HEK293 (cell line): ENCODE measurements around the gene DUSP10.

Experiments
- CTCF ChIA-PET: fragments of 350-600 bp; formaldehyde crosslinking; extraction: SDS; loops from one replicate; lab custom pipeline; 2021; ENCODE audit warnings: antibody characterized with exemption; lab: Yijun Ruan, JAX
- POLR2A ChIA-PET: fragments of 300-600 bp; formaldehyde crosslinking; extraction: SDS; loops from one replicate; lab custom pipeline; 2020; ENCODE audit warnings: antibody characterized with exemption, inconsistent platforms; lab: Yijun Ruan, JAX
- H3K27ac ChIP-seq: fragments of 200-500 bp; sonication (Bioruptor generic); 2 replicates; pipeline ENCODE4 v1.5.1; 2014; ENCODE audit warnings: low read depth, low read length, control low read depth, inconsistent platforms; ENCODE audit errors: extremely low read depth
- H3K36me3 ChIP-seq, 2 experiments: fragments of 200-500 bp in 1 of 2; sonication (Bioruptor generic) in 1 of 2; 1 replicate in 1 of 2; 2 replicates in 1 of 2; pipeline ENCODE4 v1.5.1; 2014 to 2017; ENCODE audit warnings: inconsistent platforms in 2 of 2, low read length in 2 of 2; ENCODE audit not compliant: control insufficient read depth in 2 of 2, insufficient read depth in 1 of 2
- H3K4me1 ChIP-seq: fragments of 200-500 bp; sonication (Bioruptor generic); 2 replicates; pipeline ENCODE4 v1.5.1; 2014; ENCODE audit warnings: mild to moderate bottlenecking, low read length, inconsistent platforms; ENCODE audit not compliant: control insufficient read depth, insufficient read depth
- H3K4me3 ChIP-seq: 2 replicates; pipeline ENCODE4 v1.5.1; 2011; ENCODE audit warnings: low read depth, mild to moderate bottlenecking, control low read depth, low read length, moderate library complexity
- H3K9me3 ChIP-seq: fragments of 200-500 bp; sonication (Bioruptor generic); 2 replicates; pipeline ENCODE4 v1.5.1; 2014; ENCODE audit warnings: low read depth, low read length, inconsistent platforms; ENCODE audit not compliant: control insufficient read depth, insufficient read depth
- GLI2 ChIP-seq: fragments of 450-650 bp; formaldehyde crosslinking; IDR thresholded peaks from 2 replicates; pipeline ENCODE4; 2017; ENCODE audit warnings: missing biosample characterization, missing genetic modification characterization, low read depth, borderline replicate concordance
- KLF9 ChIP-seq: fragments of 450-650 bp; formaldehyde crosslinking; IDR thresholded peaks from 2 replicates; pipeline ENCODE4 v1.5.1; 2016; ENCODE audit warnings: missing biosample characterization, missing genetic modification characterization, low read depth
- MYNN ChIP-seq: fragments of 450-650 bp; formaldehyde crosslinking; IDR thresholded peaks from 2 replicates; pipeline ENCODE4 v1.5.1; 2016; ENCODE audit warnings: missing biosample characterization, missing genetic modification characterization, borderline replicate concordance
- OSR2 ChIP-seq: fragments of 450-650 bp; formaldehyde crosslinking; IDR thresholded peaks from 2 replicates; pipeline ENCODE4 v1.5.1; 2016; ENCODE audit warnings: missing biosample characterization, missing genetic modification characterization
- SALL2 ChIP-seq: fragments of 450-650 bp; formaldehyde crosslinking; IDR thresholded peaks from 2 replicates; pipeline ENCODE4 v1.5.0; 2017; ENCODE audit warnings: missing biosample characterization, mild to moderate bottlenecking, missing genetic modification characterization, borderline replicate concordance
- TSHZ1 ChIP-seq: fragments of 450-650 bp; formaldehyde crosslinking; IDR thresholded peaks from 2 replicates; pipeline ENCODE4 v1.5.1; 2016; ENCODE audit warnings: missing biosample characterization, missing genetic modification characterization, borderline replicate concordance
- ZEB2 ChIP-seq: fragments of 450-650 bp; formaldehyde crosslinking; IDR thresholded peaks from 2 replicates; pipeline ENCODE4 v1.5.1; 2016; ENCODE audit warnings: missing biosample characterization, missing genetic modification characterization
- ZNF10 ChIP-seq: fragments of 450-650 bp; formaldehyde crosslinking; IDR thresholded peaks from 2 replicates; pipeline ENCODE4 v1.5.1; 2017; ENCODE audit warnings: missing biosample characterization, missing genetic modification characterization
- ZNF2 ChIP-seq: fragments of 450-650 bp; formaldehyde crosslinking; IDR thresholded peaks from 2 replicates; pipeline ENCODE4 v1.5.1; 2016; ENCODE audit warnings: missing biosample characterization, missing genetic modification characterization
- ZNF211 ChIP-seq: fragments of 450-650 bp; formaldehyde crosslinking; IDR thresholded peaks from 2 replicates; pipeline ENCODE4 v1.5.1; 2016; ENCODE audit warnings: low read depth, missing biosample characterization, missing genetic modification characterization
- ZNF274 ChIP-seq, 2 experiments: fragments of 200-500 bp in 1 of 2; fragments of 450-650 bp in 1 of 2; sonication (Bioruptor generic) in 1 of 2; formaldehyde crosslinking in 1 of 2; IDR thresholded peaks; 2 replicates each; pipeline versions ENCODE4 v1.5.1 to v1.6.1; 2014 to 2016; ENCODE audit warnings: borderline replicate concordance in 1 of 2, inconsistent platforms in 1 of 2, low read length in 1 of 2, missing biosample characterization in 1 of 2, missing genetic modification characterization in 1 of 2
- ZNF416 ChIP-seq: fragments of 450-650 bp; formaldehyde crosslinking; IDR thresholded peaks from 2 replicates; pipeline ENCODE4 v1.5.1; 2016; ENCODE audit warnings: missing biosample characterization, missing genetic modification characterization
- ZNF433 ChIP-seq: fragments of 450-650 bp; formaldehyde crosslinking; IDR thresholded peaks from 2 replicates; pipeline ENCODE4 v1.5.1; 2016; ENCODE audit warnings: missing biosample characterization, missing genetic modification characterization, low read depth
- ZNF501 ChIP-seq: fragments of 450-650 bp; formaldehyde crosslinking; IDR thresholded peaks from 2 replicates; pipeline ENCODE4 v1.5.1; 2016; ENCODE audit warnings: missing biosample characterization, missing genetic modification characterization
- ZNF639 ChIP-seq: fragments of 450-650 bp; formaldehyde crosslinking; IDR thresholded peaks from 2 replicates; pipeline ENCODE4 v1.5.1; 2016; ENCODE audit warnings: missing biosample characterization, missing genetic modification characterization
- ZNF660 ChIP-seq: fragments of 450-650 bp; IDR thresholded peaks from 2 replicates; pipeline ENCODE4 v1.5.1; 2018; ENCODE audit warnings: missing biosample characterization, mild to moderate bottlenecking, missing genetic modification characterization
- ZNF776 ChIP-seq: fragments of 450-650 bp; formaldehyde crosslinking; IDR thresholded peaks from 2 replicates; pipeline ENCODE4 v1.5.0; 2017; ENCODE audit warnings: missing biosample characterization, missing genetic modification characterization, borderline replicate concordance
- ZSCAN16 ChIP-seq: fragments of 450-650 bp; formaldehyde crosslinking; IDR thresholded peaks from 2 replicates; pipeline ENCODE4 v1.5.1; 2016; ENCODE audit warnings: missing biosample characterization, missing genetic modification characterization
- ZSCAN23 ChIP-seq: fragments of 450-650 bp; formaldehyde crosslinking; IDR thresholded peaks from 2 replicates; pipeline ENCODE4 v1.5.1; 2016; ENCODE audit warnings: missing biosample characterization, missing genetic modification characterization
- TF ChIP-seq, protein P1 (sequence below): fragments of 450-650 bp; formaldehyde crosslinking; IDR thresholded peaks from 2 replicates; pipeline ENCODE4 v1.5.1; 2016; ENCODE audit warnings: missing biosample characterization, missing genetic modification characterization, borderline replicate concordance
- TF ChIP-seq, protein P2 (sequence below): fragments of 450-650 bp; formaldehyde crosslinking; IDR thresholded peaks from 2 replicates; pipeline ENCODE4 v1.5.1; 2016; ENCODE audit warnings: missing biosample characterization, missing genetic modification characterization
- TF ChIP-seq, protein P3 (sequence below): fragments of 450-650 bp; formaldehyde crosslinking; IDR thresholded peaks from 2 replicates; pipeline ENCODE4 v1.5.1; 2016; ENCODE audit warnings: missing biosample characterization, missing genetic modification characterization

Gene DUSP10

DNA sequence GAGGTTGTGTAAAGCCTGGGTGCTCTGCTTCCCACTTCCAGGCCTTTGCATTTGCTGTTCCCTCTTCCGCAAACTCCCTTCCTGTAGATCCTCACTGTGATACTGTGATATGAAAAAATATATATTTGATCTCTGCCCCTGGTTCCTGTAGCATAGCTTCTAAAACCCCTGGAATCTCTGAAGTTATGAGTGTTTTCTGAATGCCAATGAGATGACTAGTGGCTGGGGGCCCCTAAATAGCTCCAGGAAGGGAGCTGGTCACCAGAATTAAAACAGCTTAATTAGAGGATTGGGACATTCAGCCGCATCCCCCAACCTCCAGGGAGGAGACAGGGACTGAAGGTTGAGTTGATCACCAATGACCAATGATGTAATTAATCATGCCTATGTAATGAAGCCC lies 21.9 kb downstream of the DUSP10 start:
- Histone ChIP-seq H3K27ac (no peak overlapping the region), H3K36me3 (peaks cover 0 to 4% of the 10 kb centered on the region in 2 experiments; a peak in 1 of 3 replicates), H3K9me3 (no peaks in the 10 kb centered on the region), H3K4me1 (peaks cover 25% of the 10 kb centered on the region), H3K4me3 (no peak overlapping the region)
- CTCF ChIA-PET, result no interaction called here
- POLR2A ChIA-PET, result interaction anchor here (3.0 kb wide), 1 partner anchor 22 kb away, joined by 17 read pairs; the partner anchor contains the start of gene DUSP10
- no peak for TF ChIP-seq ZNF211
- no peak for TF ChIP-seq ZNF639 (tag by site-specific recombination)
- no peak for TF ChIP-seq OSR2 (tag by site-specific recombination)
- TF ChIP-seq, protein P1, sequence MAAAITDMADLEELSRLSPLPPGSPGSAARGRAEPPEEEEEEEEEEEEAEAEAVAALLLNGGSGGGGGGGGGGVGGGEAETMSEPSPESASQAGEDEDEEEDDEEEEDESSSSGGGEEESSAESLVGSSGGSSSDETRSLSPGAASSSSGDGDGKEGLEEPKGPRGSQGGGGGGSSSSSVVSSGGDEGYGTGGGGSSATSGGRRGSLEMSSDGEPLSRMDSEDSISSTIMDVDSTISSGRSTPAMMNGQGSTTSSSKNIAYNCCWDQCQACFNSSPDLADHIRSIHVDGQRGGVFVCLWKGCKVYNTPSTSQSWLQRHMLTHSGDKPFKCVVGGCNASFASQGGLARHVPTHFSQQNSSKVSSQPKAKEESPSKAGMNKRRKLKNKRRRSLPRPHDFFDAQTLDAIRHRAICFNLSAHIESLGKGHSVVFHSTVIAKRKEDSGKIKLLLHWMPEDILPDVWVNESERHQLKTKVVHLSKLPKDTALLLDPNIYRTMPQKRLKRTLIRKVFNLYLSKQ (tag by site-specific recombination), result no peak
- no peak for TF ChIP-seq SALL2

DNA sequence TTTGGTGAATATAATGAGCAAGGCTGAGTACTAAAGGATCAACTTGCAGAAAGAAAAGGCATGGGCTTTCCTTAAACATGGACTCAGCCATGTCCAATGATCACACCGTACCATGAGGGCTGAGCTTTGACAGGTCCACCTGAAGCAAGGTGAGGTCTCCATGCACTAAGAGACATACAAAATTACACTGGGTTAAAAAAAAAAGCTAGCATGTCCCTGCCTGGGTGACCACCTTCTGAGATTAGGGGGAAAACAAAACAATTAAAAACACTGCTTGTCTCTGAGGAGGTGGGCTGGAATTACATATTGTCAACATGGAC lies 22.7 kb downstream of the DUSP10 start:
- POLR2A ChIA-PET, result interaction anchor here (1.5 to 3.0 kb wide), 2 partner anchors 11 to 22 kb away, joined by 6 to 17 read pairs; partner anchors contain the start of gene DUSP10
- peaks cover 25% of the 10 kb centered on the region for H3K4me1 ChIP-seq

GRCh38 chr1:221718381-221719277 lies 23.3 kb downstream of the DUSP10 start:
- Histone ChIP-seq H3K9me3 (no peaks in the 10 kb centered on the region), H3K4me1 (peaks cover 25% of the 10 kb centered on the region), H3K36me3 (no peaks in the 10 kb centered on the region), H3K4me3 (no peak overlapping the region), H3K27ac (peak overlapping the region; percentile 17; the same call in 1 of the 2 replicates)
- ChIA-PET CTCF (interaction anchor here (1.9 kb wide), 1 partner anchor 737 kb away, joined by 4 read pairs; no protein-coding TSS in a partner anchor), POLR2A (interaction anchor here (1.5 to 3.0 kb wide), 2 partner anchors 10 to 23 kb away, joined by 6 to 17 read pairs; partner anchors contain the start of gene DUSP10)
- peak; percentile 95 for TF ChIP-seq ZEB2 (tag by site-specific recombination)
- no peak for TF ChIP-seq ZSCAN23 (tag by site-specific recombination)
- peak; percentile 38; the same call in 1 of the 2 replicates for TF ChIP-seq GLI2
- TF ChIP-seq ZNF501, result no peak
- TF ChIP-seq, protein P2, sequence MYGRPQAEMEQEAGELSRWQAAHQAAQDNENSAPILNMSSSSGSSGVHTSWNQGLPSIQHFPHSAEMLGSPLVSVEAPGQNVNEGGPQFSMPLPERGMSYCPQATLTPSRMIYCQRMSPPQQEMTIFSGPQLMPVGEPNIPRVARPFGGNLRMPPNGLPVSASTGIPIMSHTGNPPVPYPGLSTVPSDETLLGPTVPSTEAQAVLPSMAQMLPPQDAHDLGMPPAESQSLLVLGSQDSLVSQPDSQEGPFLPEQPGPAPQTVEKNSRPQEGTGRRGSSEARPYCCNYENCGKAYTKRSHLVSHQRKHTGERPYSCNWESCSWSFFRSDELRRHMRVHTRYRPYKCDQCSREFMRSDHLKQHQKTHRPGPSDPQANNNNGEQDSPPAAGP, result peak; percentile 77
- TF ChIP-seq ZNF2, result no peak
- TF ChIP-seq MYNN (tag by site-specific recombination), result 0 out of 2 replicates have a peak, but pooled peaks have one; percentile 21
- TF ChIP-seq TSHZ1 (tag by site-specific recombination), result 0 out of 2 replicates have a peak, but pooled peaks have one; percentile 14
- TF ChIP-seq, protein P3, sequence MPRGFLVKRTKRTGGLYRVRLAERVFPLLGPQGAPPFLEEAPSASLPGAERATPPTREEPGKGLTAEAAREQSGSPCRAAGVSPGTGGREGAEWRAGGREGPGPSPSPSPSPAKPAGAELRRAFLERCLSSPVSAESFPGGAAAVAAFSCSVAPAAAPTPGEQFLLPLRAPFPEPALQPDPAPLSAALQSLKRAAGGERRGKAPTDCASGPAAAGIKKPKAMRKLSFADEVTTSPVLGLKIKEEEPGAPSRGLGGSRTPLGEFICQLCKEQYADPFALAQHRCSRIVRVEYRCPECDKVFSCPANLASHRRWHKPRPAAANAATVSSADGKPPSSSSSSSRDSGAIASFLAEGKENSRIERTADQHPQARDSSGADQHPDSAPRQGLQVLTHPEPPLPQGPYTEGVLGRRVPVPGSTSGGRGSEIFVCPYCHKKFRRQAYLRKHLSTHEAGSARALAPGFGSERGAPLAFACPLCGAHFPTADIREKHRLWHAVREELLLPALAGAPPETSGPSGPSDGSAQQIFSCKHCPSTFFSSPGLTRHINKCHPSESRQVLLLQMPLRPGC, result peak; percentile 54

More for the DNA sequence above, 22.7 kb downstream of the DUSP10 start:
- no peaks in the 10 kb centered on the region for H3K9me3 ChIP-seq
- no peak overlapping the region for H3K27ac ChIP-seq
- CTCF ChIA-PET, result interaction anchor here (1.9 kb wide), 1 partner anchor 736 kb away, joined by 4 read pairs; no protein-coding TSS in a partner anchor
- no peak overlapping the region for H3K4me3 ChIP-seq
- peaks cover 0 to 4% of the 10 kb centered on the region in 2 experiments; a peak in 1 of 3 replicates for H3K36me3 ChIP-seq
- no peak for TF ChIP-seq KLF9 (tag by site-specific recombination)
- no peak for TF ChIP-seq ZNF416
- TF ChIP-seq ZSCAN16 (tag by site-specific recombination), result no peak
- TF ChIP-seq ZNF10 (tag by site-specific recombination), result no peak
- no peak for TF ChIP-seq ZNF776 (tag by site-specific recombination)
- no peak for TF ChIP-seq ZNF433
- TF ChIP-seq ZNF274 (IDR thresholded peaks at IDR 0.05; ENCODE audit: low read length), result no peak
- no peak for TF ChIP-seq ZNF274 (tag by site-specific recombination; IDR thresholded peaks at IDR 0.05; ENCODE audit: borderline replicate concordance)
- no peak for TF ChIP-seq ZNF660 (tag by site-specific recombination)
- TF ChIP-seq, all 188 proteins: peak for 0
